22Rv1 (cell line): ENCODE results near the gene ALOX15B.

Experiments
- H3K27ac ChIP-seq: fragments of 450-650 bp; 2 replicates; pipeline ENCODE4 v1.5.1; 2017
- CTCF ChIP-seq: fragments of 450-650 bp; IDR thresholded peaks from 2 replicates; pipeline ENCODE4 v1.5.1; 2017; ENCODE audit warnings: mild to moderate bottlenecking
- ZFX ChIP-seq: fragments of 450-650 bp; IDR thresholded peaks from 2 replicates; pipeline ENCODE4 v1.6.1; 2017; ENCODE audit warnings: antibody characterized with exemption, borderline replicate concordance

Gene ALOX15B

GRCh38 chr17:8059131-8059530 lies 20.3 kb downstream of the ALOX15B start:
- TF ChIP-seq ZFX (no peak), CTCF (no peak)

GRCh38 chr17:8060274-8060673 lies 21.4 kb downstream of the ALOX15B start:
- H3K27ac ChIP-seq: peak overlapping the region; percentile 100
- TF ChIP-seq CTCF: peak; percentile 78
- no peak for TF ChIP-seq ZFX

More at GRCh38 chr17:8059131-8059530, 20.3 kb downstream of the ALOX15B start:
- H3K27ac ChIP-seq: peak overlapping the region; percentile 100

- peak overlapping the region; percentile 100 for H3K27ac ChIP-seq
Observed at GRCh38 chr17:8061851-8062250, 23.0 kb downstream of the ALOX15B start.

GRCh38 chr17:8062435-8062806 lies 23.6 kb downstream of the ALOX15B start:
- TF ChIP-seq ZFX (no peak), CTCF (no peak)
- peak overlapping the region; percentile 100 for H3K27ac ChIP-seq

GRCh38 chr17:8062807-8063483 lies 24.1 kb downstream of the ALOX15B start:
- peak overlapping the region; percentile 100 for H3K27ac ChIP-seq
- TF ChIP-seq ZFX (no peak), CTCF (no peak)

GRCh38 chr17:8063761-8064534 lies 25.1 kb downstream of the ALOX15B start:
- peak overlapping the region; percentile 100 for H3K27ac ChIP-seq
- TF ChIP-seq ZFX (no peak), CTCF (no peak)

- peak overlapping the region; percentile 100 for H3K27ac ChIP-seq
- TF ChIP-seq ZFX (no peak), CTCF (no peak)
Observed at GRCh38 chr17:8064561-8065019, 25.7 kb downstream of the ALOX15B start.
